Common myeloid progenitor, CD34-positive (primary cell): ENCODE data around the gene FAM107B.
A peak's percentile ranks its signal among the peaks of the same experiment; 100 is the strongest.

Experiments used
- CTCF ChIA-PET: fragments of 350-600 bp; sonication (Branson Sonifier 250); formaldehyde crosslinking; loops from one replicate; lab custom pipeline; 2021; ENCODE audit warnings: antibody characterized with exemption; lab: Charles Lee
- POLR2A ChIA-PET: fragments of 350-600 bp; sonication (Branson Sonifier 250); formaldehyde crosslinking; loops from one replicate; lab custom pipeline; 2021; ENCODE audit warnings: antibody characterized with exemption; lab: Charles Lee
- DNase-seq, 3 donors: peaks; one replicate each; pipeline versions ENCODE4 v3.0.0 to v3.0.0-alpha.2; 2013
- H3K27ac ChIP-seq, 2 experiments: 1 replicate in 1 of 2; 2 replicates in 1 of 2; pipeline ENCODE4 v1.7.0; 2013; ENCODE audit warnings: inconsistent platforms in 2 of 2, low read length in 2 of 2, mild to moderate bottlenecking in 2 of 2, low read depth in 1 of 2, moderate library complexity in 1 of 2; ENCODE audit not compliant: severe bottlenecking in 2 of 2, insufficient read depth in 1 of 2, poor library complexity in 1 of 2
- H3K27me3 ChIP-seq, 5 experiments: replicated peaks in 2 of 5; 1 replicate in 3 of 5; 2 replicates in 2 of 5; pipeline versions ENCODE4 v1.6.1 to v1.7.0; 2013; ENCODE audit warnings: low read length in 4 of 5, mild to moderate bottlenecking in 2 of 5, moderate library complexity in 2 of 5, inconsistent platforms in 1 of 5; ENCODE audit not compliant: insufficient read depth in 5 of 5, control insufficient read depth in 4 of 5
- H3K36me3 ChIP-seq, 4 experiments: 1 replicate in 2 of 4; 2 replicates in 2 of 4; pipeline versions ENCODE4 v1.6.1 to v1.7.0; 2013; ENCODE audit warnings: low read length in 3 of 4, control low read depth in 1 of 4, mild to moderate bottlenecking in 1 of 4; ENCODE audit not compliant: control insufficient read depth in 4 of 4, insufficient read depth in 4 of 4
- H3K4me1 ChIP-seq, 4 experiments: 1 replicate in 3 of 4; 2 replicates in 1 of 4; pipeline versions ENCODE4 v1.6.1 to v1.7.1; 2013; ENCODE audit warnings: low read length in 3 of 4, mild to moderate bottlenecking in 3 of 4, control low read depth in 1 of 4, inconsistent platforms in 1 of 4, moderate library complexity in 1 of 4; ENCODE audit not compliant: control insufficient read depth in 4 of 4, insufficient read depth in 4 of 4; ENCODE audit errors: control extremely low read depth in 1 of 4
- H3K4me3 ChIP-seq, 7 experiments: 1 replicate in 4 of 7; 2 replicates in 3 of 7; pipeline versions ENCODE4 v1.5.1 to v1.7.0; 2013; ENCODE audit warnings: mild to moderate bottlenecking in 7 of 7, low read length in 6 of 7, moderate library complexity in 6 of 7, inconsistent platforms in 2 of 7, low read depth in 2 of 7, control low read depth in 1 of 7; ENCODE audit not compliant: insufficient read depth in 4 of 7, control insufficient read depth in 1 of 7; ENCODE audit errors: extremely low read depth in 1 of 7
- H3K9me3 ChIP-seq, 5 experiments: 1 replicate in 4 of 5; 2 replicates in 1 of 5; pipeline versions ENCODE4 v1.6.1 to v1.7.1; 2013; ENCODE audit warnings: low read length in 4 of 5, mild to moderate bottlenecking in 2 of 5, inconsistent platforms in 1 of 5, low read depth in 1 of 5, moderate library complexity in 1 of 5; ENCODE audit not compliant: control insufficient read depth in 4 of 5, insufficient read depth in 2 of 5; ENCODE audit errors: control extremely low read depth in 1 of 5
- WGBS: methylation state at CpG from one replicate; pipeline ENCODE4 v1.1.5; 2013; ENCODE audit not compliant: insufficient coverage; 5-methylcytosine and 5-hydroxymethylcytosine counted together

Gene FAM107B

DNA sequence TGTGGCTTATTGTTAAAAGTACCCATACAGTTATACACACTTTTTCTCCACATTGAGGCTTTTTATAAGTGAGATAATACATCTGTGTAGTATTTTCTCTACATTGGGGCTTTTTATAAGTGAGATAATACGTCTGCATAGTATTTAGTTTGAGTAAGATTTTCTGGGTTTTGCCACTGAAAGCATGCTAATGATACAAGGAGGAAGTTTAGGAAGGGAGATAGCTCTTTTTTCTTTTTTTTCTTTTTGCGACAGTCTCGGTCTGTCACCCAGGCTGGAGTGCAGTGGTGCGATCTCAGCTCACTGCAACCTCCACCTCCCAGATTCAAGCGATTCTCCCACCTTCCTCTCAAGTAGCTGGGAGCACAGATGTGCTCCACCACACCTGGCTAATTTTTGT is 13.3 kb downstream of the FAM107B start:
- H3K4me3 ChIP-seq = no peak overlapping the region
- WGBS = 46% methylated on average over 3 of the region's 5 CpGs
- no peaks in the 10 kb centered on the region for H3K9me3 ChIP-seq
- ChIA-PET POLR2A (no interaction called here), CTCF (no interaction called here)
- H3K27me3 ChIP-seq = peaks cover 0 to 2% (median 0%) of the 10 kb centered on the region in 5 experiments
- no peak overlapping the region for H3K27ac ChIP-seq
- peak in 1 of 3 donors; percentile 16 for DNase-seq
- no peaks in the 10 kb centered on the region for H3K36me3 ChIP-seq
- H3K4me1 ChIP-seq = no peaks in the 10 kb centered on the region

DNA sequence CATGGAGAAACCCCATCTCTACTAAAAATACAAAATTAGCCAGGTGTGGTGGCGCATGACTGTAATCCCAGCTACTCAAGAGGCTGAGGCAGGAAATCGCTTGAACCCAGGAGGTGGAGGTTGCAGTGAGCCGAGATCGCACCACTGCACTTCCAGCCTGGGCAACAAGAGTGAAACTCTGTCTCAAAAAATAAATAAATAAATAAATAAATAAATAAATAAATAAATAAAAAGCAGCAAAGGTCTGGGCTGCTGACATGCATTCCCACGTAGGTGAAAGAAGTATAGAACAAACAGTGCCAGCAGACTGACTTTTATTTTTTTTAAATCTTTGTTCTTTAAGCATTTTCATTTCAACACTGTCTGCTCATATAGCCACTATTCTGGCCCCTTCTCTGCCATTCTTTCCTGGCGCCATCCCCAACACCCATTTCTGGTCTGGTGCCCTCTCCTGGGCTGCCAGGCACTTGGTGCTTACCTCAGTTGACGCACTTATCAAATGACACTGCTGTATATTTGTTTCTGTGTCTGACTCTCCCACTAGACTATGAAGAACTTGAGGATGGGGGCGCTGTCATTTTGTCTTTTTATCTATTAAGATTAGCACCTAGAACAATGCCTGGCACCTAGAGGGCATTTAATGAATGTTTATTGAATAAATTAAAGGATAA is 15.6 kb downstream of the FAM107B start:
- H3K36me3 ChIP-seq = no peaks in the 10 kb centered on the region
- no peaks in the 10 kb centered on the region for H3K4me1 ChIP-seq
- no peaks in the 10 kb centered on the region for H3K9me3 ChIP-seq
- H3K27me3 ChIP-seq = peaks cover 0 to 2% (median 0%) of the 10 kb centered on the region in 5 experiments
- H3K27ac ChIP-seq = no peak overlapping the region
- no peak overlapping the region for H3K4me3 ChIP-seq
- POLR2A ChIA-PET = no interaction called here
- 100% methylated on average over 3 of the region's 8 CpGs for WGBS
- CTCF ChIA-PET = no interaction called here
- DNase-seq = peak in 1 of 3 donors; percentile 19

DNA sequence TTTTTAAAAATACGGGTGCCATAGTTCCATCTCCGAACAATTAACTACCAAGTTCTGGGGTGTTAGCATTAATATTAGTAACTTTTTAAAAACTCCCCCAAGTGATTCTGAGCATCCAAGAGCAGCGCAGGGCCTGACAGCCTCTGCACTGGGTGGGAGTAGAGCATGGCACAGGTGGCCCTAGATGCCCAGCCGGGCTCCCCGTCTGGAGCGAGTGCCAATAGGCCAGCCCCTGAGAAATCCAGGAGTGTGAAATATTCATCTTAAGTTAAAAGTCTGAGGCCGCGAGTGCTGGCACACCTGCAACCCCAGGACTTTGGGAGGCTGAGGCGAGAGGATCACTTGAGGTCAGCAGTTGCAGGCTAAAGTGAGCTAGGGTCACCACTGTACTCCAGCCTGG is 16.2 kb downstream of the FAM107B start:
- 87% methylated on average over 2 of the region's 9 CpGs for WGBS
- H3K4me1 ChIP-seq = no peaks in the 10 kb centered on the region
- DNase-seq = no peak
- H3K36me3 ChIP-seq = no peaks in the 10 kb centered on the region
- peaks cover 0 to 2% (median 0%) of the 10 kb centered on the region in 5 experiments for H3K27me3 ChIP-seq
- POLR2A ChIA-PET = no interaction called here
- H3K4me3 ChIP-seq = no peak overlapping the region
- CTCF ChIA-PET = interaction anchor here (0.7 kb wide), 1 partner anchor 214 kb away, joined by 3 read pairs; no protein-coding TSS in a partner anchor
- no peaks in the 10 kb centered on the region for H3K9me3 ChIP-seq
- H3K27ac ChIP-seq = no peak overlapping the region

DNA sequence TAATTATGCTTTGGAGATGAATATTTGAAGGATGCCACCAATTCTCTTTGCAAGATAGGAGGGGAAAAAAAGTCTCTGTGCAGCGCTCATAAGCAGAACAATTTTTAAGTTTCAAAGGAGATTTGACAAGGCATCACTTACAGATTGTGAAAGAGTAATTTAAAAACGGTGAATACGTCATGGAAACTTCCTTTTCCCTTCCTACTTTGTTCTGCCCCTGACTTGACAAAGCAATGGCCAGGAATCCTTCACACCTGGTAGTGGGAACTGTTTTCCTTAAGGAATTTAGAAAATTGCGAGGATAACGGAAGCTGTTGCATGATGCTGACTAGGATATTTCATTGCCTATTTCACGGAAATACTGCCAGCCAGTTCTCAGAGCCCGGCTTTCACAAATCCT is 16.7 kb downstream of the FAM107B start:
- Histone ChIP-seq H3K9me3 (no peaks in the 10 kb centered on the region), H3K4me1 (no peaks in the 10 kb centered on the region), H3K27me3 (peaks cover 0 to 2% (median 0%) of the 10 kb centered on the region in 5 experiments), H3K27ac (no peak overlapping the region), H3K4me3 (no peak overlapping the region), H3K36me3 (no peaks in the 10 kb centered on the region)
- CTCF ChIA-PET = interaction anchor here (0.7 kb wide), 1 partner anchor 214 kb away, joined by 3 read pairs; no protein-coding TSS in a partner anchor
- 92% methylated on average over 6 of the region's 7 CpGs for WGBS
- POLR2A ChIA-PET = no interaction called here
- no peak for DNase-seq

DNA sequence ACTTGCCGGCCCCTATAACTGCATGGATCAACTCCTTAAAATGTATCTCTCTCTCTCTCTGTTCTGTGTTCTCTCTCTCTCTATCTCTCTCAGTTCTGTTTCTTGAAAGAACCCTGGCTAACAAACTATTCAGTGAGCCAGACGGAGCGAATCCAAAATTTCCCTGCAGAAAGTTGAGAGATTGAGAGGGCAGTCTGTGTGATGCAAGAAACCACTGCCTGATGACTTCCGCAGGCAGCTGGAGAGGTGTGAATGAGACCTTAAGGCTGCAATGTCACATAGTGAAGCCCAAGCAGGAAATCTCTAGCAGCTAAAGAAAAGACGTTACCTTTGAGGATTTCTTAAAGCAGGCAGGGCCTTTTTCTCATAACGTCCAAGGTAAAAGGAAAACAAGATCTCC is 17.3 kb downstream of the FAM107B start:
- CTCF ChIA-PET = interaction anchor here (0.6 kb wide), 1 partner anchor 1035 kb away, joined by 4 read pairs; no protein-coding TSS in a partner anchor
- no peaks in the 10 kb centered on the region for H3K9me3 ChIP-seq
- no peak overlapping the region for H3K27ac ChIP-seq

DNA sequence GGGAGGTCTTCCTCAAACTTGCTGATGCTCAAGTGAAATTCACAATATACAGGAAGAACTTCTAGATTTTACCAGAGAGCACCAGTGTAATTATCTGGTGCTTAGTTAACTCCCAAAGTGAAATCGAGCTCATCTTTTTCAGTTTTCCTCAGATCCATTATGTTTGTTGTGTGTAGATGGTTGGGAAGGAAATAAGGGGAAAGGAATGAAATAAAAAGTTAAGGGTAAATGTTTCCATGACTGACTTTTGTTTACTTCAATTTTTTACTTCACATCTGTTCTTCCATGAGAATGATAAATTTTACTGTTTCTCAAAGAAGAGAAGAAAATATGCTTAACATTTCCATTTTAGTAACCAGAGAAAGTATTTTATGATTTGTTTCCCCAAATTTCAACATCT is 21.3 kb downstream of the FAM107B start:
- Histone ChIP-seq H3K27me3 (no peaks in the 10 kb centered on the region), H3K4me1 (peaks cover 0 to 4% (median under 1%) of the 10 kb centered on the region in 4 experiments), H3K36me3 (no peaks in the 10 kb centered on the region), H3K4me3 (no peak overlapping the region), H3K27ac (no peak overlapping the region), H3K9me3 (no peaks in the 10 kb centered on the region)
- no CpG with 5 or more reads among the region's 1 CpG for WGBS
- ChIA-PET POLR2A (interaction anchor here (0.6 kb wide), 1 partner anchor 11 kb away, joined by 3 read pairs; no protein-coding TSS in a partner anchor), CTCF (interaction anchor here (0.6 to 1.5 kb wide), 2 partner anchors 19 to 581 kb away, joined by 3 to 5 read pairs; no protein-coding TSS in a partner anchor)
- DNase-seq = no peak

More for the DNA sequence above, 17.3 kb downstream of the FAM107B start:
- POLR2A ChIA-PET = no interaction called here
- Histone ChIP-seq H3K27me3 (no peaks in the 10 kb centered on the region), H3K4me1 (no peaks in the 10 kb centered on the region), H3K4me3 (no peak overlapping the region), H3K36me3 (no peaks in the 10 kb centered on the region)
- 100% methylated on average over 5 of the region's 6 CpGs for WGBS
- DNase-seq = no peak

DNA sequence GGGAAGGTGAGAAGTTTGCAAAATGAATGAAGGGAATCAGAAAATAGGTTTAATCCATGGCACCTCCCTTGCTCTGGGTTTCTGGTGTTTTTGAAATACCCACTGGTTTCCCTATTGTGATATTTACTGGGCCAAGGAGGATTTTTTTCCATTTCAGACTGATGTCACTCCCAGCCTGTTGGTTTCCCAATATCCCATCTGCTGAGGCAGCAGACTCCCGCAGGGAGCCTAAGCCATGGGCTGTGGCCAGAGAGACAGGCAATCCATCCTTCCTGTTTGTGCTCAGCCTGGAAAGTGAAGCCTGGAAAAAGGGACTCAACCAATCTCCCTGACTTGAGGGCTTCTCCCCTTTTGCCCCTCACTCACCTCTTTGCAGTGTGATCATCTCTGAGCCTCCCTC is 22.8 kb downstream of the FAM107B start:
- no peak for DNase-seq
- Histone ChIP-seq H3K27me3 (no peaks in the 10 kb centered on the region), H3K4me3 (no peak overlapping the region), H3K4me1 (peaks cover 0 to 4% (median under 1%) of the 10 kb centered on the region in 4 experiments), H3K36me3 (no peaks in the 10 kb centered on the region), H3K9me3 (no peaks in the 10 kb centered on the region), H3K27ac (no peak overlapping the region)
- ChIA-PET CTCF (no interaction called here), POLR2A (no interaction called here)
- WGBS = 83% methylated on average over 1 of the region's 1 CpG
